H54 (cell line): ENCODE measurements around the gene ATG7.
"Not testable (repeated sequence)": the region's sequence is repeated elsewhere in the genome, so short reads cannot be mapped to it uniquely, and the experiment has no call there.

ENCODE experiments used
- DNase-seq: peaks from one replicate; pipeline ENCODE4 v3.0.0; 2011; ENCODE audit warnings: low spot score, mixed read lengths; ENCODE audit not compliant: insufficient read length
- FAIRE-seq: peaks from 3 replicates; lab custom pipeline; 2011; peaks lifted over from hg19 to GRCh38; lab: Jason Lieb, UNC
- POLR2A ChIP-seq: IDR thresholded peaks from 2 replicates; pipeline ENCODE4 v1.6.1; 2011; ENCODE audit warnings: low read depth, mild to moderate bottlenecking, low read length

ATG7 gene

DNA sequence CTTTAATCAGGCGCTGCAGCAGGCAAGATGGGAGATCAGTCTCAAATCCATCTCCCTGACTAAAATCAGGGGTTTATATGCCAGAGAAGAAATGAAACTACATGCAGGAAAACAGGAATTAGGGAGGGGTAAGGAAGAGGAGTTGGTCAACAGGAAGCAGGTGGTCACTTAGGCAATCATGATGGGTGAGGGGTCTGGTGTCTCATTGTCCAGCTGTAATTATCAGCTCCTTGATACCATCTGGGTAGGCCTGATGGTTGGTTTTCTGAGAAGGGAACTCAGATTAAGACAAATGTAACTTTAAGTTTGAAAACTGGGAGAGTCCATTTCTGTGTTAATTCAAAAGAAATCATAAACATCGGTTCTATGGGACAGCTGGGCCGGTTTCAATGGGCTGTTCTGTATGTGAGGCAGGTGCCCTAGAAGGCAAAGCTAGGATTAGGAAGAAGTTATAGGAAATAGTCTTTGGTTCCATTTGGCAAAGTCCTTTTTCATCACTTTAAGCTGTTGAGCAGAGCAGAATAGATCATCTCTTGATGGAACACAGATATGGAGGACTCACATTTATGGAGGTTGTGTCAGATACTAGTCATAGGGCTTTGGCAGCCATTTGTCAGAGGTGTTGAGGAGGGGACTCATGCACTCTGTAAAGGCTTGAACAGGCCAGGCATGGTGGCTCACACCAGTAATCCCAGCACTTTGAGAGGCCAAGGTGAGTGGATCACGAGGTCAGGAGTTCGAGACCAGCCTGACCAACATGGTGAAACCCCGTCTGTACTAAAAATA is 222.1 kb downstream of the ATG7 start:
- DNase-seq (no peak), FAIRE-seq (no peak)
- TF ChIP-seq POLR2A: no peak

- TF ChIP-seq POLR2A: no peak
- FAIRE-seq: no peak
- no peak for DNase-seq
Measured at GRCh38 chr3:11495948-11496557, 223.9 kb downstream of the ATG7 start.

DNA sequence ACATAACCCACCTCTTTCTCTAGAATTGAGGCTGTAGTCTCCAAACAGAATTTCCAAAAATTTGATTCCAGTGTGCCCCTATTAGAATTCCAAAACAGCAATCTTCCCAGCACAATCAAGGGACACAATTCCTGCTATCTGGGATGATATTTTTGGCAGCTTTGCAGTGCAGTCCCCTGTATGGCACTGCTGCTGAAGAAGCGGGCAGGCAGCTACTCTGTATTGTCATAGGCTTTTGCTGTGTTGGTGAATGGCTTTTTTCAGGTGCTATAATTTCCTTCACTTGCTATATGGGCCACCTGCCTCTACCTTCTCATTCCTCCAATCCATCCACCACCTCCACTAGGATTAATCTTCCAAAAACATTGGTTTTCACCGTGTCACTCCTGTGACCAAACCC is 226.0 kb downstream of the ATG7 start:
- DNase-seq (no peak), FAIRE-seq (no peak)
- no peak for TF ChIP-seq POLR2A

DNA sequence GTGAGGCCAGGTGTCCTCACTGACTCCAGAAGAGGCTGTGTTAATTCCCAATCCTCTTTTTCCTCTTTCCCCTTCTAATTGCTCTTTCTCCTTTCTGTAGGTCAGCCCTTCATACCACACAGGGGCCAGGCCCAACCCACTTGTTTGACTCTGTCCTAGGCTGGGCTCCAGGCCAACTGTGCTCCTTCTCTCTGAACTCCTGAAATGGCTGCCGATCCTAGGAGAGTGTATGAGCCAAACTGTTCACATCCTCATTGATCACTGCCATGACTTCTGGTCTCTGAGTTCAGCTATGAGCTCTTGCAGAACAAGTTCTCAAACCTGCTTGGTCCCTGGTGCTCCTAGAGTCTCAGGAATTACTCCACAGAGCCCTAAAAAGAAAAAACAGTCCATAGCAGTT is 226.4 kb downstream of the ATG7 start:
- TF ChIP-seq POLR2A: no peak
- FAIRE-seq (peak; percentile 50), DNase-seq (peak; percentile 43)

DNA sequence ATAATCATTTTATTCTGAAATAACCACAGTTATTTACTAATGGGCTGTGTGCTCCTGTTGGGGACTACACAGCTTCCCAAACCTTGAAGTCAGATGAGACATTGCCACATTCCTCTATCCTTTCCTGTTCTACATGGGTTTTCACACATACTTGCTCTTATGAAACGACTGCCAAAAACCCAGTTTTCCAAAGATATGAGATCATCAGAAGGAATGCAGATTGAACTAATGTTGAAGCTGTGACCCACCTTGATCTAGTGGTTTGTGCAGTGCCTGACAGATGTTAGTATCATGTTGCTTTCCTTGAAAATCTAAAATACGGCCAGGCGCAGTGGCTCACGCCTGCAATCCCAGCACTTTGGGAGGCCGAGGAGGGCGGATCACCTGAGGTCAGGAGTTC is 226.9 kb downstream of the ATG7 start:
- FAIRE-seq (peak; percentile 91), DNase-seq (peak; percentile 45)
- TF ChIP-seq POLR2A: no peak

DNA sequence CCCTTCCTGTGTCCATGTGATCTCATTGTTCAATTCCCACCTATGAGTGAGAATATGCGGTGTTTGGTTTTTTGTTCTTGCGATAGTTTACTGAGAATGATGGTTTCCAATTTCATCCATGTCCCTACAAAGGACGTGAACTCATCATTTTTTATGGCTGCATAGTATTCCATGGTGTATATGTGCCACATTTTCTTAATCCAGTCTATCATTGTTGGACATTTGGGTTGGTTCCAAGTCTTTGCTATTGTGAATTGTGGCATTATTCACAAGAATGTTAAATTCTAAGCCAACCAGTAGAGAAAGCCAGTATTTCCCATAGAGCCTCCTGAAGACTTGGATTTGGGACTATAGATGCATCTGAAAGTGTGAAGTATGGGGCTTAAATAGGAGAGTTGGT is 230.2 kb downstream of the ATG7 start:
- not testable (repeated sequence) for DNase-seq, FAIRE-seq

DNA sequence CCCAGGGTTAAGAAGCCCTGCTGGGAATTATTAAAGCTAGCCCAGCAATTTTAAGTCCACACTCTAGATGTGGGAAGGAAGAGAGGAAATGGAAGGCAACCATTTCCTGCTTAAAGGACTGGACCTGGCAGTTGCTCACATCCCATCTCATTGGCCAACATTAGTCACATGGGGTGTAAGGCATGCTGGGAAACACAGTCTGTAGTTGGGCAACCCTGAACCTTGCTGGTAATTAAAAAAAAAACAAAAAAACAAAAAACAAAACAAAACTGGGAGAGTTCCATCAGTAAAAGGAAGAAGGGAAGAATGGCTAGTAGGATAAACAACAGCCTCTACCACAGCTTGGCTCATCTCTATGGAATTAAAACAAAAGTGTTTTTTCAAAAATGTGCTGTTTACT is 235.5 kb downstream of the ATG7 start:
- no peak for FAIRE-seq
- DNase-seq: no peak

DNA sequence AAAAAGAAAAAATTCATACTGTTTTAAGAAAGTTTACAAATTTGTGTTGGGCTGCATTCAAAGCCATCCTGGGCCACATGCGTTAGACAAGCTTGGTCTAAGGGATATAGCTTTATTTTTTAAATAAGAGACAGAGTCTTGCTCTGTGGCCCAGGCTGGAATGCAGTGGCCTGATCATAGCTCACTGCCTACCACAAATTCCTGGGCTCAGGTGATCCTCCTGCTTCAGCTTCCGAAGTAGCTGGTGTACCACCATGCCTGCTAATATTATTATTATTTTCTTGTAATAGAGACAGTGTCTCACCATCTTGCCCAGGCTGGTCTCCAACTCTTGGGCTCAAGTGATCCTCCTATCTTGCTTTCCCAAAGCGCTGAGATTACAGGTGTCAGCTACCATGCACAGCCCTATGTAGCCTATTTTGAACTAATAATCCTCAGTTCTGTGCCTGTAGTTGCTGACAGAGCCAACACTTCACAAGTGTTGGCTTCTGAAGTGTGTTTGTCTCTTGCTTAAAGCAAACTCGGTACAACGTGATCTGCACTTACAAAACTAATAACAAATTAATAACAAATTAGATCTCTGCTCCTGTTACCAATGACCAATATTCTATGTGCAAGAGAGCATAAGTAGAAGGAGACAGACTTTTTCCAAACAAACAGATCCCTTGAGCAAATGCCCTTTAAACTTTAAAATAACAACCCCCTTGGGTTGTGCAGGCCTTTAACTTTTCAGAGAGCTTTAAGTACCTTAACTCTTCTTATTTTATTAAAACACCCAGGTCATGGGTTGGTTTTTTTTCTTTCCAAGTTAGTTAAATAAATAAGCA is 236.4 kb downstream of the ATG7 start:
- DNase-seq: no peak
- no peak for TF ChIP-seq POLR2A
- FAIRE-seq: no peak

More for the DNA sequence above, 235.5 kb downstream of the ATG7 start:
- no peak for TF ChIP-seq POLR2A

- FAIRE-seq (peak; percentile 65), DNase-seq (peak; percentile 56)
- TF ChIP-seq POLR2A: no peak
Measured at GRCh38 chr3:11509173-11510000, 237.2 kb downstream of the ATG7 start.

- no peak for DNase-seq
- FAIRE-seq: no peak
- no peak for TF ChIP-seq POLR2A
Measured at GRCh38 chr3:11510001-11510340, 237.8 kb downstream of the ATG7 start.

GRCh38 chr3:11510356-11510755 is 238.2 kb downstream of the ATG7 start:
- DNase-seq (no peak), FAIRE-seq (no peak)
- no peak for TF ChIP-seq POLR2A

DNA sequence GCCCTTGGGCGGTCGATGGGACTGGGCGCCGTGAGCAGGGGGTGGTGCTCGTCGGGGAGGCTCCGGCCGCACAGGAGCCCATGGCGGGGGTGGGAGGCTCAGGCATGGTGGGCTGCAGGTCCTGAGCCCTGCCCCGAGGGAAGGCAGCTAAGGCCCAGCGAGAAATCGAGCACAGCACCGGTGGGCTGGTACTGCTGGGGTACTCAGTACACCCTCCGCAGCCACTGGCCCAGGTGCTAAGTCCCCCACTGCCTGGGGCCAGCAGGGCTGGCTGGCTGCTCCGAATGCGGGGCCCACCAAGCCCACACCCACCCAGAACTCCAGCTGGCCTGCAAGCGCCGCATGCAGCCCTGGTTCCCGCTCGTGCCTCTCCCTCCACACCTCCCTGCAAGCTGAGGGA is 239.4 kb downstream of the ATG7 start:
- FAIRE-seq, DNase-seq: not testable (repeated sequence)

DNA sequence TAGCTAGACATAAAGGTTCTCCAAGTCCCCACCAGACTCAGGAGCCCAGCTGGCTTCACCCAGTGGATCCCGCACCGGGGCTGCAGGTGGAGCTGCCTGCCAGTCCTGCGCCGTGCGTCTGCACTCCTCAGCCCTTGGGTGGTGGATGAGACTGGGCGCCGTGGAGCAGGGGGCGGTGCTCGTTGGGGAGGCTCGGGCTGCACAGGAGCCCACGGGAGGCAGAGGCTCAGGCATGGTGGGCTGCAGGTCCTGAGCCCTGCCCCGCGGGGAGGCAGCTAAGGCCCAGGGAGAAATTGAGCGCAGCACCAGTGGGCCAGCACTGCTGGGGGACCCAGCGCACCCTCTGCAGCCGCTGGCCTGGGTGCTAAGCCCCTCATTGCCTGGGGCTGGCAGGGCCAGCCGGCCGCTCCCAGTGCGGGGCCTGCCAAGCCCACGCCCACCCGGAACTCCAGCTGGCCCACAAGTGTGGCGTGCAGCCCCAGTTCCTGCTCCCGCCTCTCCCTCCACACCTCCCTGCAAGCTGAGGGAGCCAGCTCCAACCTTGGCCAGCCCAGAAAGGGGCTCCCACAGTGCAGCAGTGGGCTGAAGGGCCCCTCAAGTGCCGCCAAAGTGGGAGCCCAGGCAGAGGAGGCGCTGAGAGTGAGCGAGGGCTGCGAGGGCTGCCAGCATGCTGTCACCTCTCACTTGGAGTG is 241.1 kb downstream of the ATG7 start:
- not testable (repeated sequence) for FAIRE-seq, DNase-seq

DNA sequence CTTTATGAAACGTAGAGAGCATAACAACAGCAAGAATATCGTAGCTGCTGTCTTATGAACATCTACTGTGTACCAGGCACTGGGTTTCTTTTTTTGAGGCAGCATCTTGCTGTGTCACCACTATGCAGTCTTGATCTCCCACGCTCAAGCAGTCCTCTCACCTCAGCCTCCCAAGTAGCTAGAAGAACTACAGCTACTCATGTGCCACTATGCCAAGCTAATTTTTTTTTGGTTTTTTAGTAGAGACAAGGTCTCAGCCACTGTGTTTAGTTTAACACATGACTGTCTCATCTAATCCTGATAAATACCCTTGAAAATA is 241.6 kb downstream of the ATG7 start:
- DNase-seq (no peak), FAIRE-seq (no peak)

More for the DNA sequence above, 241.6 kb downstream of the ATG7 start:
- TF ChIP-seq POLR2A: no peak
